ENCODE results near the gene ZCCHC24. TPM values are rescaled to one million over a fixed set of nuclear protein-coding genes. Genes with fewer than 3 reads are reported as not detected.

The ZCCHC24 gene
- total RNA-seq, 1 donor from 2014 or later: 41.9 TPM

GRCh38 chr10:79360499-79361342, 84.7 kb downstream of the ZCCHC24 start:
- DNase-seq: no peak

GRCh38 chr10:79359816-79360498, 85.5 kb downstream of the ZCCHC24 start:
- DNase-seq: no peak

DNA sequence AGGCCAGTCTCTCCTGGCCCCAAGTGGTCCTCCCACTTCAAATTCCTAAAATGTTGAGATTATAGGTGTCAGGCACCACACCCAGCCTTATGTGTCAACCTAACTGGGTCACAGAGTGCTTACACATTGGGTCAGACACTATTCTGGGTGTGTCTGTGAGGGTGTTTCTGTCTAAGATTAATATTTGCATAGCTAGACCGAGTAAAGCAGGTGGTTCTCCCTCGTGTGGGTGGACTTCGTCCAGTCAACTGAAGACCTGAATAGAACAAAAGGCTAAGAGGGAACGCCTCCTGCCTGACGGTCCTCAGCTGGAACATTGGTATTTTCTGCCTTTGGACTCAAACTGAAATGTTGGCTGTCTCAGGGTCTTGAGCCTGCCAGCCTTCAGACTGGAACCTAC, 86.6 kb downstream of the ZCCHC24 start:
- no peak for DNase-seq

GRCh38 chr10:79357180-79357579, 88.2 kb downstream of the ZCCHC24 start:
- no peak for DNase-seq

DNA sequence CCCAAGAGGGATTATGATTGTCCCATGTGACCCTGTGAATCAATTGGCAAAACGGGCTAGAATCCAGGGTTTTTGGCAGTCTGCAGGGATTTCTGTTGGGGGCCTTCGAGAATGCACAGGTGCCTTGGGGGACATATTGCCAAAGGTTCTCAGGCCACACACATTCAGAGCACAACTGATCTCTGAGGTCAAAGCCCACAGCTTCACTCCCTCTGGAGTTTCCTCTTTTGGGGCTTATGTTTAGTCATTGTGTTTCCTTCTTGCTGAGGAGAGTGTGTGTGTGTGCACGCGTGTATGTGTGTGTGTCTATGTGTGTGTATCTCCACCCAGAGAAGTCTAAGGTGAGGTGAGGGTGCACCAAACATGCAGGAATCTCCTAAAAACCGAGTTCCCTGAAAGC, 89.3 kb downstream of the ZCCHC24 start:
- no peak for DNase-seq

GRCh38 chr10:79355420-79356017, 89.9 kb downstream of the ZCCHC24 start:
- no peak for DNase-seq

- DNase-seq: no peak
Observed at GRCh38 chr10:79354615-79355014, 90.8 kb downstream of the ZCCHC24 start.

DNA sequence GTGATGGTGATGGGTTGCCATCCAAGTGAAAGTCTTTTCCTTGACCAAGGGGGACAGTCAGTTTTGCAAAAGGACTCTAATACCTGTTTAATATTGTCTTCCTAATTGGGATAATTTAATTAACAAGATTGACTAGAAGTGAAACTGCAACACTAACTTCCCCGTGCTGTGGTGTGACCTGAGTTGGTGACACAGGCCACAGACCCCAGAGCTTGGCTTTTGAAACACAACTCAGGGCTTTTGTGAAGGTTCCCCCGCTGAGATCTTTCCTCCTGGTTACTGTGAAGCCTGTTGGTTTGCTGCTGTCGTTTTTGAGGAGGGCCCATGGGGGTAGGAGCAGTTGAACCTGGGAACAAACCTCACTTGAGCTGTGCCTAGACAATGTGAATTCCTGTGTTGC, 91.3 kb downstream of the ZCCHC24 start:
- no peak for DNase-seq

DNA sequence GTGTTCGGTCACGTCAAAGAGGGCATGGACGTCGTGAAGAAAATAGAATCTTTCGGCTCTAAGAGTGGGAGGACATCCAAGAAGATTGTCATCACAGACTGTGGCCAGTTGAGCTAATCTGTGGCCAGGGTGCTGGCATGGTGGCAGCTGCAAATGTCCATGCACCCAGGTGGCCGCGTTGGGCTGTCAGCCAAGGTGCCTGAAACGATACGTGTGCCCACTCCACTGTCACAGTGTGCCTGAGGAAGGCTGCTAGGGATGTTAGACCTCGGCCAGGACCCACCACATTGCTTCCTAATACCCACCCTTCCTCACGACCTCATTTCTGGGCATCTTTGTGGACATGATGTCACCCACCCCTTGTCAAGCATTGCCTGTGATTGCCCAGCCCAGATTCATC, 91.7 kb downstream of the ZCCHC24 start:
- no peak for DNase-seq

DNA sequence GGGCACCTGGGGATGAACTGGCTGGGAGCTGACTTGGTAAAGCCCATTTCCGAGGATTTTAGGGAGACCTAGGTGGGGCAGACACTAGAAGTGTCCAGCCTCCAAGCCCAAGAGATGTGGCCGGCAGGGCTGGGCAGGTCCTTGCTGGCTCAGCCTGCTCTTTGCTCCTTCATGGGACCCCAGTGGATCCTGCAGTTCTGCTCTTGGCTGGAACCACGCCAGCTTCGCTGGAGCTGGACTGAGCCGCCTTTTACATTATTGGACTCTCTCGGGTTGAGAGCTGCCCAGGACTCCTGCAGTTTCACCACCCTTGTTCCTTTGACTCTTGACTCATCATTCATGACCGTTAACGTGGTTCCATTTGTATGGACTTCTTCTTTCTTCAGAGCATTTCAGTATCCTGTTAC, 92.4 kb downstream of the ZCCHC24 start:
- no peak for DNase-seq

GRCh38 chr10:79352035-79352877, 93.2 kb downstream of the ZCCHC24 start:
- no peak for DNase-seq

DNA sequence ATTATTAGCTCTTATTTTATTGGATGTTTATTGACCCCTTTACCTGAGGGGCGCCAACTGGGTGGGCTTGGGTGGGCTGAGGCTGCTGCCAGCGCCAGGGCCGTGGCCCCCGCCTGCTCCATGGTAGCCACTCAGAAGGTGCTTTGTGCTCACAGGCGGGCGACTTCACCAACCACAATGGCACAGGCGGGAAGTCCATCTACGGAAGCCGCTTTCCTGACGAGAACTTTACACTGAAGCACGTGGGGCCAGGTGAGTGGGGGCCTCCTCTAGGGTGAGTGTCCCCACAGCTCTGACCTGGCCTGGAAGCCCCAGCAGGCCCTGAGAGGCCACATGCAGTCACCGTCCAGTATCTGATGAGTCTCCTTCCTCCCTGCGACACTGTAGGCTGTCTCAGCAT, 94.1 kb downstream of the ZCCHC24 start:
- DNase-seq: no peak

DNA sequence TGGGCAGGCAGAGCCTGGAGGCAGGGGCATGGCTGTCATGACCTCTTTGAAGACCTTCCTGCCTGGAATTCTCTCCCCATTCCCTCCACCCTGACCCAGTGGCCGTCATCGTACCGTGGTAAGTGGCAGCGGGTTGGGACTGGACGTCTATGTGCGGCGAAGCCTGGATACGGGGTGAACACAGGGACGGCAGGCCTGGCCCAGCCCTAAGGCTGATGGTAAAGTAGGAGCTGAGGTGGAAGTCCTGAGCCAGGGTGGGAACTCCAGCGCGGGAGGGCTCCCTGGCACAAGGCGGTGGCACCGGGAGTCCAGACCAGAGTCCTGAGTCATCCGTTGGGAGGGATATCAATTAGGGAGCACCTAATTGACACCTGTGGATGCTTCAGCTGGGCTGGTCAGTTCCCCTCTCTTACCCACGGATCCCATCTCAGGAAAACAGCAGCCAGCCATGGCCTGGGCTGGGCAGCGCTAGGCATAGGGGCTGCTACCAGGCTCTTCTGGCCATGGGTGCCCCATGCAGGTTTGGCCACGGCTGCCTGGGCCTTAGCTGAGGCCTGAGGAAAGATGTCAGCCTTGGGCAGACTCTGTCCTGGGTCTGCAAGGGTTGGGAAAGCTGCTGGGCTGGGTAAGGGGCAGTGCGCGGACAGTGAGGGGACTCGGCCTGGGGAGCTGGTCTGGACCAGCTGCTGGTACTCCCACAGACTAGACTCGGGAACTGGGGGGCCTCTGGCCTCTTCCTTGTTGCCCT, 94.8 kb downstream of the ZCCHC24 start:
- no peak for DNase-seq

- DNase-seq: no peak
Observed at GRCh38 chr10:79349766-79350406, 95.5 kb downstream of the ZCCHC24 start.

DNA sequence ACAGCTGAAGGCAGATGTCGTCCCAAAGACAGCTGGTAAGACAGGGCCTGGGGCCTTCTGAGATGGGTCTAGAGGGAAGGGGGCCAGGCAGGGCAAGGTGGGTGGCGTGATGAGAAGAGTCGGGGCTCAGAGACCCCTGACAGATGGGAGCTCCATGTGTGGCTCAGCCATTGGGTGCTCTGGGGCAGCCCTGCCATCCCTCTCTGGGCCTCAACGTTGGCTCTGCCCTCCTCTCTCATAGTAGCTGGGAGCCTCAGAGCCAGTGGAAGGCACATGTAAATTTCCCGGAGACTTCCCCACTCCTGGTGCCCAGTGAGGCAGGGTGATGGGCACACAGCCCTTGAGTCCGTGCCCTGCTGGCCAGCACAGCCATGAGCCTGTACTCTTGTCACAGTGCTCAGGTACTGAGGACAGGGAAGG, 96.3 kb downstream of the ZCCHC24 start:
- no peak for DNase-seq

- no peak for DNase-seq
Observed at GRCh38 chr10:79348640-79348988, 96.8 kb downstream of the ZCCHC24 start.

DNA sequence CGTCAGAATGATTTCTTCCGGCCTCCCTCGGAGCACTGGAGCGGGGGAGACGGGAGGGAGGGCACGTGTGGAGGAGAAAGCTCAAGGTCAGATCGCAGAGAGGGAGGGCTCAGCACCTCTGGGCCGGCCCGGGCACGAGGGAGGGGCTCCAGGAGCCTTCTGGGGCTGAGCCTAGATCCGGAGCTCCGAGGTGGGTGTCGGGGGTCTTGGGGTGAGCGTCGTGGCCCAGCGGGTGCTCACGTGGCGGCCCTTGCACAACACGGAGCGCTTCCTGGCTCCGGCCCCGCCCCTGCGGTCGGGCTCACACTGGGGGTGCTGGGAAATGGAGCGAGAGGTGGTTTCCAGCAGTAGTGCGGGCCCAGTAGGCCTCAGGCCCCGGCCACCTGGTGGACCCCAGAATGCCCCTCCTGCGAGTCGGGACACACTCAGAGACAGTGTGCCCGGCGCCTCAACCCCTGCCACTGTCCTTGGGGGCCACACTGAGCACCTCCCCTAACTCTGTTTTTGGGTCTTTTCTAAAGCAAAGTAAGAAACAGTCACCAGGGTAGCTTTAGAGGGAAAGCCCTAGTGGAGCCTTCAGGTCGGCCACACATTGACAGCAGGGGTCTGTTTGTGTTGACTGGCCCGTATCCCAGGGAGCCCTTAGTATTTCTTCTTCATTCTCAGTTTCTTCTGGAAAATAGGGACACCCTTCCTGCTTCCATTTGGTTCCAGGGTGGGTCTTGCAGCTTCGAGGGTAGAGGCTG, 97.4 kb downstream of the ZCCHC24 start:
- DNase-seq: peak; percentile 61

- peak; percentile 96 for DNase-seq
Observed at GRCh38 chr10:79347226-79347893, 98.1 kb downstream of the ZCCHC24 start, which contains the start of gene PPIF. Gene PPIF (plus strand): TSS chr10:79347469. CDS start chr10:79347549, 80 bp downstream.

GRCh38 chr10:79346388-79347225, 98.8 kb downstream of the ZCCHC24 start:
- DNase-seq: no peak
